Measurements from ENCODE around the gene CCDC138.

Gene CCDC138

DNA sequence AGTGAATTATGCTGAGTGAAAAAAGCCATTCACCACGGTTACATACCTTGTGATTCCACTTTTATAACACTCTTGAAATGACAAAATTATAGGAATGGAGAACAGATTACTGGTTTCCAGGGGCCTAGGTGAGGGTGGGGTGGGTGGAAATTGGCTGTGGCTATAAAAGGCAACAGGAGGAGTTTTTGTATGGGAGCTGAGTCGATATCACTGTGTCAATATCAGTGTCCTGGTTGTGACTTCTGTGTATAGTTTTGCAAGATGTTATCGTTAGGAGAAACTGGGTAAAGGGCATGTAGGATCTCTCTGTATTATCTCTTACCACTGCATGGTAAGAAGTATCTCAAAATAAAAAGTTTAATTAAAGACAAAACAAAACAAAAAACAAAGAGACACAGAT lies 118.1 kb downstream of the CCDC138 start:
- TF ChIP-seq GATA2 (IDR thresholded peaks at IDR 0.05; ENCODE audit: low read depth, low read length) (no peak), GATA3 (IDR thresholded peaks at IDR 0.05; ENCODE audit: low read depth, low read length) (no peak)

GRCh38 chr2:108905176-108905575 lies 118.6 kb downstream of the CCDC138 start:
- no peak for TF ChIP-seq GATA3 (IDR thresholded peaks at IDR 0.05; ENCODE audit: low read depth, low read length)
- no peak for TF ChIP-seq GATA2 (IDR thresholded peaks at IDR 0.05; ENCODE audit: low read depth, low read length)

DNA sequence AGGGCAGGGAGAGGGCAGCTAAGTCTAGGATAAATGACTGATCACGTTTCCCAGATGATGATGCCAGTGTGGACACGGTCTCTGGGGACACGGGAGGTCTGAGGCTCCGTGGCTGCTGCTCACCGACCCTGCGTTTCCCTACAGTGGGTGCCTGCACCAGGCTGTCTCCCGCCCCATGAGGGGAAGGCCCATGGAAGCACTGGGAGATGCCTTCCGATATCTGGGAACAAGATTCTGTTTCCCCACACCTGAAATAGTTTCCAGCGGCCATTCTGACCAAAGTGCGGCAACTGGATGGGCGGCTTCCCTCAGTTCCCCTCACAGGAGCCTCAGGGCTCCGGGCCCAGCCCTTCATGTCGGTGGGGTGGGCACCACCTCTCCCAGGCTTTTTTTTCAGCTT lies 119.3 kb downstream of the CCDC138 start:
- TF ChIP-seq GATA2 (IDR thresholded peaks at IDR 0.05; ENCODE audit: low read depth, low read length) = no peak
- no peak for TF ChIP-seq GATA3 (IDR thresholded peaks at IDR 0.05; ENCODE audit: low read depth, low read length)

GRCh38 chr2:108906403-108907077 lies 120.0 kb downstream of the CCDC138 start:
- TF ChIP-seq GATA3 (IDR thresholded peaks at IDR 0.05; ENCODE audit: low read depth, low read length) = no peak
- TF ChIP-seq GATA2 (IDR thresholded peaks at IDR 0.05; ENCODE audit: low read depth, low read length) = no peak

DNA sequence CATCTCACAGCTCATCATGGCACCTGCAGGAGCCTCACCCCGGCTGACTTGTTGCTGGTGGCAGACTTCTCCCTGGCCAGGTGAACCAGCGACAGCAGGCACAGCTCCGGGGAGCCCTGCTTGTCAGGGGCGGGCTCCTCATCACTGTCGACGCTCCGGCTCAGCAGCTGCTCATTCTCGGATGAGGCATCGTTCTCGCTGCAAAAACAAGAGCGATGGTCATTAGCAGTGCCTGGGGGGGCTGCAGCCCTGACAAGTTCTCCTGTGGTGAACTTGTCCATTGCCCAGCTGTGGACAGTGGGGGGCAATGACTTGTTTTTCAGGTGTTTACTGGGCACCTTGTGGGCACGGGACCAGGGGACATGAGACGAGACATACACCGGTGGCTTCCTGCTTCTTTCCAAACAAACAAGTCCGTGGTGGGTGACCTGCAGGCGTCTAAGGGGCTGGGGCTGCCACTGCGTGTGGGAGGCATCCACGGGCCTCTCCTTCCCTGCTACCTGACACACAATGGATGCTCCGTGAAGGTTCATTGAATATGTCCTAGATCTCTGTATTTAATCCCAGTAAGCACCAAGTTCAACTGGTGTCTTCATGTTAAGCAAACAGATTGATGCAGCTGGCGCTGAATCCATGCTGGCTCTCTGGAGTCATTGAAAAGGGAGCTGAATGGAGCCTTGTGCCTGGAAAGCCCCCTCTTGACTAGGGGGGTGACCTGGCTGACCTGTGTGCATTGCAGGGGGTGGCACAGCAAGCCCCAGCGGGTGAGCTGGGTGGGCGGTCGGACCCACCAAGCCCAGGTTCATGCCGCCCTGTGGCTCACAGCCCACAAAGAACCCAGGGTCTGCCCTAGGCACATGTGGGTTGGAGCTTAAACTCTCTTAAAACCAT lies 121.5 kb downstream of the CCDC138 start:
- TF ChIP-seq GATA2 (IDR thresholded peaks at IDR 0.05; ENCODE audit: low read depth, low read length) (no peak), GATA3 (IDR thresholded peaks at IDR 0.05; ENCODE audit: low read depth, low read length) (no peak)

GRCh38 chr2:108908713-108909070 lies 122.1 kb downstream of the CCDC138 start:
- TF ChIP-seq GATA2 (IDR thresholded peaks at IDR 0.05; ENCODE audit: low read depth, low read length) (no peak), GATA3 (IDR thresholded peaks at IDR 0.05; ENCODE audit: low read depth, low read length) (no peak)

- TF ChIP-seq GATA2 (IDR thresholded peaks at IDR 0.05; ENCODE audit: low read depth, low read length) (no peak), GATA3 (IDR thresholded peaks at IDR 0.05; ENCODE audit: low read depth, low read length) (no peak)
Observed at GRCh38 chr2:108909275-108909823, 122.8 kb downstream of the CCDC138 start.

DNA sequence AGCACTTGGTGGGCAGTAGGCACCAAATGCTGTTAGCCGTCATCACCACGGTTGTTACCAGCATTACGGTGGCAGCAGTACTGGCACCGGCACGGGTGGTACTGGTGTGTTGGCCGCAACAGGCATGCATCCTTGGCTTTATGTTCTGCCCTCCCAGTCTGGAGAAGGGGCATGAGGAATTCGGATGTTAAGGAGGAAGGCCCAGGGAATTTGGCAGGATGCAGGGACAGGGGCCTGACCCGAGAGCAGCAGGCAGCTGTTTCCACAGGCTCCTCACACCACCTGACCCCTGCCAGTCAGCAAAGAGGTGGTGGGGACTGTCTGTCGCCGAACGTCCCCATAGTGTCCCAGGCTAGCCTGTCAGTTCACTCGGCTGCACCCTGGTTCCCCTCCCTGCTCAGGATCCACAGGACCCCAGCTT lies 123.5 kb downstream of the CCDC138 start:
- TF ChIP-seq GATA3 (IDR thresholded peaks at IDR 0.05; ENCODE audit: low read depth, low read length) = no peak
- TF ChIP-seq GATA2 (IDR thresholded peaks at IDR 0.05; ENCODE audit: low read depth, low read length) = no peak

- TF ChIP-seq GATA3 (IDR thresholded peaks at IDR 0.05; ENCODE audit: low read depth, low read length) = no peak
- no peak for TF ChIP-seq GATA2 (IDR thresholded peaks at IDR 0.05; ENCODE audit: low read depth, low read length)
Observed at GRCh38 chr2:108910541-108911396, 124.2 kb downstream of the CCDC138 start.

DNA sequence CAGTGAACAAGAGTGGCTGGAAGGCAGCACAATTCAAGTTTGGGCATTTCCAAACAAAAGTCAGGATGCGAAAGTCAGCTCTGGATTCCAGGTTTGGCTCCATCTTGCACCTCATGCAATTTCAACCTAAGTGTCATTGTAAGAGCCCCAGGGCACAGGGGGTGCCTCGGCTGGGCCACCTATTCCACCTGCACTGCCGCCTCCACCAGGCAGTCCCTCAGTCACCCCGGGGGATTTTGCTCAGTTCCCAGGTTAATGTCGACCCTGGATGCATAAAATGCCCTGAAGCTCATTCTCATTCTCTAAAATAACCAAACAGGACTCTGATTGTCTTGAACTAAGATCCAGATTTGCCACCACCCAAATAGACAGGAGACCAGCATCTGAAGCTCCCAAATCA lies 124.8 kb downstream of the CCDC138 start:
- TF ChIP-seq GATA2 (IDR thresholded peaks at IDR 0.05; ENCODE audit: low read depth, low read length) (no peak), GATA3 (IDR thresholded peaks at IDR 0.05; ENCODE audit: low read depth, low read length) (no peak)

DNA sequence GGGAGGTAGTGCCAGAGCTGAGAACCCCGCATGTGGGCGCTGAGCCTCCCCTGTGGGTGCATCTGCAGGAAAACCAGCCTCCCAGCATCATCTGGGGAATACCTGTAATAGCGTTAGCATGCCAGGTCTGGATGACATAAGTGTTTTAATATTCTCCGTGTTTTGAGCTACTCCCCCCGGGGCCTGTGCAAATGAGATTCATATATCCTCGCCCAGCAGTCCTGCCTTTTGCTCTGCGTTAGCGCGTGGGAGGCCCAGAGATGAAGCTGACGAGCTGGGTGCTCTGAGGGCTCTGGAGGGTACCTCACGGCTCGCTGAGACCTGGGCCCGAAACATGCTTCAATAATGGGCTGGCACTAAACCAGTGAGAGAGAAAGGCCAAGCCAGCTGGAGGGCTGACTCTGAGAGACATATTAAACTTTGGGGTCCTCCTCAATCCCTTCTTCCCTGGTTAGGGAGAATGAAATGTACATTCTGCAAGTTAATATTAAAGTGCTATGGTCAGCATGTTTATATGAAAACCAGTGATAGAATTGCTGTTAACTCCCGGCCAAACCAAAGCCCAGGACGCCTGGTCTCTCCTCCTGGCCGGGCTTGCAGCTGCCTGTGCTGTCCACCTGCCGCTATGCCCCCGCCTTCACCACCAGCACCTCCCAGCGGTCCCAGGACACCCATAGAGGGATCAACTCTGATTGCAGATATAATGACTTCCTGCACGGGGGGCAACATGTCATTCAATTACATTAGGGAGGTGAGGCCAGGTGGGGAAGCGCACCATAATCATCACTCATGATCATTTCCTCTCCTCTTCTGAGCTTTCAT lies 125.4 kb downstream of the CCDC138 start:
- TF ChIP-seq GATA3 (IDR thresholded peaks at IDR 0.05; ENCODE audit: low read depth, low read length) (no peak), GATA2 (IDR thresholded peaks at IDR 0.05; ENCODE audit: low read depth, low read length) (no peak)

GRCh38 chr2:108912629-108912902 lies 126.0 kb downstream of the CCDC138 start:
- no peak for TF ChIP-seq GATA3 (IDR thresholded peaks at IDR 0.05; ENCODE audit: low read depth, low read length)
- TF ChIP-seq GATA2 (IDR thresholded peaks at IDR 0.05; ENCODE audit: low read depth, low read length) = no peak

- TF ChIP-seq GATA3 (IDR thresholded peaks at IDR 0.05; ENCODE audit: low read depth, low read length) (no peak), GATA2 (IDR thresholded peaks at IDR 0.05; ENCODE audit: low read depth, low read length) (no peak)
Observed at GRCh38 chr2:108916122-108916795, 129.7 kb downstream of the CCDC138 start.
